Measurements from ENCODE around the gene SUSD3. TPM values are rescaled to one million over a fixed set of nuclear protein-coding genes. Genes with fewer than 3 reads are reported as not detected.

SUSD3 gene
- total RNA-seq, 4 donors from 2014 or later, result 5.5 to 21.5 (median 7.9) TPM

DNA sequence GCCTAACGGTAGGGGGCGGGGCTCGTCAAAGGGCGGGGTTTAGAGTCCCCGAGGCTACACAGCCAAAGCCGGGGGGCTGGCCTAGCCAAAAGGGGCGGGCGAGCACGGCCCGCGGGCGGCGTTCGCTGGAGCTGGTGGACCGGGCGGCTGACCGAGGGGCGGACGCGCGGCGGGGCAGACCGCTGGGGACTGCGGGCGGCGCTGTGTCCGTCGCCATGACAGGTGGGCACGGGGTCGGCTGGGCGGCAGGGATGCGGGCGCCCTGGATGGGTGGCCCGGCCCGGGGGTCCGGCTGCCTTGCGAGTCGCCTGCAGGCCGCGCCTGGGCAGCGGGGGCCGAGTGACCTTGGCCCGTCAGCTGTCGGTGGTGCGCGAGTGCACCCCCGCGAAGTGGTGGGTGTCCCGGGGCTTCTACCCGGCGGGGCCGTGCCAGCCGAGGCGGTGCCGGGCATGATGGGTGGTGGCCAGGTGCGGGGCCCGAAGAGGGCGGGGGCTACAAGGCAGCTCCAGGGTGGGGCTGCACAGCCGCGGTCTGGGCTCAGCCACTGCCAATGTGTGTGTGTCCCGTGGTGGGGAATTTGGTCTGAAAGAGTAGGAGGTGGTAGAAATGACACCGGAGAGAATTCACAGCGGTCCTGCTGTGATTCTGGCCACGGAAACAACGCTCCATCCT, 37.8 kb downstream of the SUSD3 start, which contains the start of gene CARD19:
TSS of gene CARD19 (plus strand) at position 87 of the 672 bp plus-strand sequence. CDS start at position 216, 129 bp downstream.
- H3K27me3 ChIP-seq, result no peaks in the 10 kb centered on the region
- peak within 1 kb of the TSS; percentile 99 to 100 (median 99) for H3K4me3 ChIP-seq
- DNase-seq, result peak; percentile 55 to 79 (median 78)
- peaks cover 6 to 49% (median 39%) of the 10 kb centered on the region in 4 donors for H3K4me1 ChIP-seq
- peak in 2 of 6 experiments; percentile 11 for TF ChIP-seq CTCF (IDR thresholded peaks at IDR 0.05)
- peak; percentile 96 to 98 for TF ChIP-seq POLR2A (IDR thresholded peaks at IDR 0.05)
- H3K27ac ChIP-seq, result peak within 1 kb of the TSS; percentile 96 to 99 (median 98)
- no peaks in the 10 kb centered on the region for H3K36me3 ChIP-seq
- H3K9me3 ChIP-seq, result no peaks in the 10 kb centered on the region

DNA sequence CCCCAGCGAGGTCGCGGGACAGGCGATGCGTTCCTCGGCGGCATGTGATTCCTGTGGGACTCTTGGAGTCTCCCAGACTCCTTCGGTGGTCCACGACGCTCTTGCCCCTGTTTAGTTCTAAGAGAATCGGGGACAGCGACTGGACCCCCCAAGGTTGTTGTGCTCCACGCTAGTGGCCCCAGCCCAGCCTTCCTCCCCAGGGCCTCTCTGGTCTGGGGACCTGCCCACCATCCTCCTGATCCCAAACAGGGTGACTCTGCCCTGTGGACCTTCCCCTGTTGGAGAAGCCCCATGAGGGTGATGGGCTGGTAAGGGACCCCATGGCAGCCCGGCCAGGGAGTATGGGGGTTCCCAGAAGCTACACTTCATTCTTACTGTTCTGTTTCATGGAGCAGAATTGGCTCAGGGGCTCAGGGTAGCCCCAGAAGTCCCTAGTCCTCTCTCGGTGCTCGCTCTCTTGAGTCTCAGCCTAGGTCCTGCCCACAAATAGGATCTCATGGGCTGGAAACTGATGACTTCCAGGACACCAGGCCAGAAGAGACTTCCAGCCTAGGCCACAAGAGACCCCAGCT, 38.4 kb downstream of the SUSD3 start:
- peak overlapping the region; percentile 96 to 99 (median 97) for H3K27ac ChIP-seq
- TF ChIP-seq POLR2A (IDR thresholded peaks at IDR 0.05) (no peak), CTCF (IDR thresholded peaks at IDR 0.05) (no peak)
- H3K9me3 ChIP-seq, result no peaks in the 10 kb centered on the region
- H3K27me3 ChIP-seq, result no peaks in the 10 kb centered on the region
- peak overlapping the region; percentile 99 to 100 (median 99) for H3K4me3 ChIP-seq
- DNase-seq, result no peak
- H3K36me3 ChIP-seq, result no peaks in the 10 kb centered on the region
- H3K4me1 ChIP-seq, result peaks cover 6 to 49% (median 39%) of the 10 kb centered on the region in 4 donors

GRCh38 chr9:93097511-93098201, 39.2 kb downstream of the SUSD3 start:
- H3K4me1 ChIP-seq, result peaks cover 6 to 49% (median 38%) of the 10 kb centered on the region in 4 donors
- peak in 1 of 3 donors; percentile 61 for DNase-seq
- H3K9me3 ChIP-seq, result no peaks in the 10 kb centered on the region
- H3K4me3 ChIP-seq, result peak overlapping the region in 2 of 4 donors; percentile 99
- TF ChIP-seq CTCF (IDR thresholded peaks at IDR 0.05), result no peak
- TF ChIP-seq POLR2A (IDR thresholded peaks at IDR 0.05), result peak; percentile 33 to 40
- H3K27me3 ChIP-seq, result no peaks in the 10 kb centered on the region
- H3K36me3 ChIP-seq, result no peaks in the 10 kb centered on the region
- peak overlapping the region; percentile 96 to 99 (median 97) for H3K27ac ChIP-seq

- peaks cover 6 to 46% (median 32%) of the 10 kb centered on the region in 4 donors for H3K4me1 ChIP-seq
Observed at GRCh38 chr9:93098236-93098946, 39.9 kb downstream of the SUSD3 start.

More at GRCh38 chr9:93098236-93098946, 39.9 kb downstream of the SUSD3 start:
- H3K36me3 ChIP-seq, result no peaks in the 10 kb centered on the region
- no peaks in the 10 kb centered on the region for H3K9me3 ChIP-seq
- no peaks in the 10 kb centered on the region for H3K27me3 ChIP-seq
- H3K4me3 ChIP-seq, result peak overlapping the region in 2 of 4 donors; percentile 2 to 99
- H3K27ac ChIP-seq, result peak overlapping the region; percentile 96 to 99 (median 97)
- TF ChIP-seq CTCF (IDR thresholded peaks at IDR 0.05), result no peak
- TF ChIP-seq POLR2A (IDR thresholded peaks at IDR 0.05), result no peak
- DNase-seq, result peak; percentile 52 to 92 (median 82)

Measured in Peyer's patch (tissue), 4 donors.